GM12875 (cell line): ENCODE results near the gene CEP57L1.

Source experiments
- H3K4me3 ChIP-seq: one replicate; pipeline ENCODE4 v1.5.1; 2011; ENCODE audit warnings: low read depth, low read length, control low read depth
- TF ChIP-seq, protein P1 (sequence below): IDR thresholded peaks from 2 replicates; pipeline ENCODE4 v1.5.1; 2011; ENCODE audit warnings: low read depth, mild to moderate bottlenecking, control low read depth, inconsistent platforms, low read length, moderate library complexity, borderline replicate concordance; ENCODE audit not compliant: insufficient read depth

Gene CEP57L1

DNA sequence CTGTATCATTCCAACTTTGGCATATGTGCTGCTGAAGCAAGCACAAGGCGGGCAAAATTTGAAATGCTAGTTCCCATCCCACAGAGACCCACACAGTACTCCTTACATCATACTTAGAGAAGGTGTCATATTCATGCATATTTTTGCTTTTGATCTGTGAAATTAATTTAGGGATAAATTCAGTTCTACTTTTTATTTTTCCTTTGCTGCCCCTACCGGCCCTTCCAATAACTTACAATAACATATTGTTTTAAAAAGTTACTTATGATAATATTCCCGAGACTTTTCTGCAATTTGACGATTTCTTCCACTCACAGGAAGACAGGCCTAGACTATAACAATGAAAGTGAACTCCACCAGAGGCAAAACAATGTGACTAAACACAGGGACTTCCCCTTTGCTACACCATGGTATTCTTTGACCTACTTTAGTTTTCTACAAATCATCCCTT lies 35.7 kb upstream of the CEP57L1 start:
- TF ChIP-seq, protein P1, sequence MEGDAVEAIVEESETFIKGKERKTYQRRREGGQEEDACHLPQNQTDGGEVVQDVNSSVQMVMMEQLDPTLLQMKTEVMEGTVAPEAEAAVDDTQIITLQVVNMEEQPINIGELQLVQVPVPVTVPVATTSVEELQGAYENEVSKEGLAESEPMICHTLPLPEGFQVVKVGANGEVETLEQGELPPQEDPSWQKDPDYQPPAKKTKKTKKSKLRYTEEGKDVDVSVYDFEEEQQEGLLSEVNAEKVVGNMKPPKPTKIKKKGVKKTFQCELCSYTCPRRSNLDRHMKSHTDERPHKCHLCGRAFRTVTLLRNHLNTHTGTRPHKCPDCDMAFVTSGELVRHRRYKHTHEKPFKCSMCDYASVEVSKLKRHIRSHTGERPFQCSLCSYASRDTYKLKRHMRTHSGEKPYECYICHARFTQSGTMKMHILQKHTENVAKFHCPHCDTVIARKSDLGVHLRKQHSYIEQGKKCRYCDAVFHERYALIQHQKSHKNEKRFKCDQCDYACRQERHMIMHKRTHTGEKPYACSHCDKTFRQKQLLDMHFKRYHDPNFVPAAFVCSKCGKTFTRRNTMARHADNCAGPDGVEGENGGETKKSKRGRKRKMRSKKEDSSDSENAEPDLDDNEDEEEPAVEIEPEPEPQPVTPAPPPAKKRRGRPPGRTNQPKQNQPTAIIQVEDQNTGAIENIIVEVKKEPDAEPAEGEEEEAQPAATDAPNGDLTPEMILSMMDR, result no peak
- H3K4me3 ChIP-seq, result no peak overlapping the region

DNA sequence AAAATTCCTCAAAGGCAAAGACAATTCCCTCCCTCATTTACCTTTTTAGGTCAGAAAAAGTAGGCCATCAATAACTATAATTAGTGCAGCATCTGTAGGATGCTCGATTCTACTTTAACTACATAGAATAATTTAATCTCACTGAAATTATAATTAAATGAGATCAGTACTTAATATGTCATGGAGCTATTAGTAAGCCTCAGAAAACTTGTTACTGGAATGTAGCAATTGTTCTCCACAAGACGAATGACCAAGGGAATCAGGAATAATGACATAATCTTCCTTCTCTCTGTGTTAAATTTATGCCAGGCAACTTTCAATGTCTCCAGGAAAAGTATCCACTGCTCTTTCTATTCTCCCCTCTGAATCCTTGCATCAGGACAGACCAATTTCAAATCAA lies 34.7 kb upstream of the CEP57L1 start:
- TF ChIP-seq, protein P1, result no peak
- H3K4me3 ChIP-seq, result no peak overlapping the region

DNA sequence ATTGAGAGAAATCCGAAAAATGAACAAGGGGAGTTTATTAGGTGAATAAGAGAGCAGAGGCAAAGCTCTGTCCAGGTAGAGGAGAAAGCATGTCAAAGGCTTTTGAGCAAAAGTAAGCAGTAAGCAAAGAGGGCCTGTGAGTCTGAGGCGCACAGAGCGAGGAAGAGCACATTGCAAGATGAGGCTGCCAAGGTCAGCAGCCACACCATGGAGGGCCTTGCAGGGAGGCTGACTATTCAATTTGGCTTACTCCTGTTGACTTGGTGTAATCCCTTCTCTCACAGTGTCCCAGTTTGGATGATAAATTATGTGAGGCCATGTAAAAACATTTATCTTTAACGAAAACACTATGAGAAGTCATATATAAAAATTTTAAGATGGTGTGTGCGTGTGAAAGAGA lies 33.1 kb upstream of the CEP57L1 start:
- H3K4me3 ChIP-seq, result no peak overlapping the region
- TF ChIP-seq, protein P1, result no peak

DNA sequence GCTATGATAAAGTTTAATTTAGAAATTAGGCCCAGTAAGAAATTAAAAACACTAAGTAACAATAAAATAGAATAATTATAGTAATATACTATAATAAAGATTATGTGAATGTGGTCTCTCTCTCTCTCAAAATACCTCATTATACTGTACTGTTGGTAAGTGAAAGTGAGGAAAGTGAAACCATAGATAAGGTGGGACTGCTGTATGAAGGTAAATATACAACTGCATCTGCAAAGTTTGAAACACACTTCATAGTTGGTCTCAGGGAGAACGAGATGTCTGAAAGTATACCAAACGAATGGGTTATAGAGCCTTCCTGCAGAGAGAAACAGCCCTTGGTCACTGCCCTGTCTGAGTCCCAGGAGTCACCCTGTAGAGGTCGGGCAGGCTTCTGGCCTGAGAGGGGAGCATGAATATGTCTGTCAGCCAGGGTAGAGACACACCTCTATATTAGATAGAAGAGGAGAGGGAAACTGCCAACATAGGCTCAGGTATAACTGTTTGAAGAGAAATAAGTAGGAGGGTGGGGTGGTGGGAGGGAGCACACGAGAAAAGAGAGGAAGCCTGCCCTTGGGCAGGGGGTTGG lies 32.4 kb upstream of the CEP57L1 start:
- H3K4me3 ChIP-seq, result no peak overlapping the region
- TF ChIP-seq, protein P1, result no peak

DNA sequence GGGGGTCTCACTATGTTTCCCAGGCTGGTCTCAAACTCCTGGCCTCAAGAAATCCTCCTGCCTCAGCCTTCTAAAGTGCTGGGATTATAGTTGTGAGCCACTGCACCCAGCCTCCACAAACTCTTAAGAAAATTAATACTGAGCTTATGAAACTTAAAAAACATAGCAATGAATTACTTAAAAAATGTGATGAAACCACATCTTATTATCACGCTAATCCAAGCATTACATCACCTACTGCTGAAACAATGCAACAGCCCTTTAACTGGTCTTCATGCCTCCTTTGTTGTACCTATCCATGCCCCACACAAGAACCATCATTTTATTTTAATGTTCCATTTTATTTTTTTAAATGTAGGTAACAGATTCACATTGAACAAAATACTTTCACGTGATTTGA lies 25.6 kb upstream of the CEP57L1 start:
- TF ChIP-seq, protein P1, result no peak
- H3K4me3 ChIP-seq, result no peak overlapping the region

DNA sequence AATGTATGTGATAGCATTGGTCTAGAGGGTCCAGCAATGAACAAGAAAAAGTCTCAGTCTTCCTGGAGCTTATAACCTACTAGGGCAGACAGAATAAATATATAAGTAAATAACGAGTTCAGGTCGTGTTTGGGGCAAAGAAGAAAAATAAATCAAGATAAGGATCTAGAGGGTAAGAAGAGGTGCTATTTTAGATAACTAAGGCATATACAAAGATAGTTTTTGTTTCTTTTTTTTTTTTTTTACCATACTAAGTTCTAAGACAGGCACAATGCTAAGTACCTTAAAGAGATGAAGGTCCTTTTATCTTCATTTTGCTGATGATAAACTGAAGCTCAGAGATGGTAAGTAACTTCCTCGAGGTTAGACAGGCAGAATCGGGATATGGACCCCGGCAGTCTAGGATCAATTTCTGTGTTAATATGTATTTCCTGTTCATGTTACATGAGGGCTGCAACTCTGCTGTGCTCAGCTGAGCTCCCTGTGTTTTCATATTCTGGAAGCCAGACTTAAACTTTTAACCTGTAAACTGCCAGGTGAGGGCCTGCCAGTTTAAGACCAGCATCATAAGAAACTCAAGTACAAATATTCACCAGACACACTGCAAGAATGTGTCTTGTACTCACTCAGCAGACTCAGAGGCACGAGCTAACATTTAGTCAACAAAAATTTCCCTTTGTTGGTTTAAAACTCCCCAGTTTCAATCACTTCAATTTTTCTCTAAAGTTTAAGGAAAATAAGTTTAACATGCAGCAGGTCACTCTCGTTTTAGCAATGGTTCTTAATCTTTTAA lies 24.0 kb upstream of the CEP57L1 start:
- TF ChIP-seq, protein P1, result no peak
- no peak overlapping the region for H3K4me3 ChIP-seq
